Cardiac muscle cell (in vitro differentiated cells and primary cell): ENCODE results near the gene EMC7. TPM values are rescaled to one million over a fixed set of nuclear protein-coding genes. Genes with fewer than 3 reads are reported as not detected.
A peak's percentile ranks its signal among the peaks of the same experiment; 100 is the strongest.

Source experiments
- DNase-seq, 2 donors: peaks; one replicate each; pipeline versions ENCODE4 v3.0.0 to v3.0.0-alpha.2; 2010 to 2017; ENCODE audit warnings: low read depth in 1 of 2, low spot score in 1 of 2
- H3K27ac ChIP-seq: fragments of 200-600 bp; sonication (generic); 2 replicates; pipeline ENCODE4 v1.5.1; 2016
- H3K27me3 ChIP-seq: fragments of 200-600 bp; sonication (generic); 2 replicates; pipeline ENCODE4 v1.6.0; 2016; ENCODE audit warnings: control low read depth
- H3K36me3 ChIP-seq: fragments of 200-600 bp; sonication (generic); 2 replicates; pipeline ENCODE4 v1.5.1; 2016; ENCODE audit warnings: control low read depth
- H3K4me1 ChIP-seq: fragments of 200-600 bp; sonication (generic); 2 replicates; pipeline ENCODE4 v1.8.1; 2017; ENCODE audit warnings: low read depth, mild to moderate bottlenecking, mixed run types
- H3K4me3 ChIP-seq: fragments of 200-600 bp; sonication (generic); 2 replicates; pipeline ENCODE4 v1.5.1; 2016; ENCODE audit warnings: mild to moderate bottlenecking
- H3K9me3 ChIP-seq: fragments of 200-600 bp; sonication (generic); 2 replicates; pipeline ENCODE4 v1.5.1; 2017; ENCODE audit warnings: low read depth, mild to moderate bottlenecking, control low read depth
- polyA plus RNA-seq: library from polyadenylated mRNA; unstranded; fragments of >200 nt; fragmentation: Nextera tagmentation; extraction: Ambion mirVana; gene quantifications from 2 replicates; pipeline ENCODE4 v1.2.1, GENCODE V29; 2016
- total RNA-seq: library from RNA; depleted of rRNA; stranded (reverse); fragments of >200 nt; gene quantifications from 2 replicates; pipeline ENCODE4 v1.2.3, GENCODE V29; 2016
- TF ChIP-seq, protein P1 (sequence below): IDR thresholded peaks from 2 replicates; pipeline ENCODE4 v1.5.1; 2012; ENCODE audit warnings: low read depth, mild to moderate bottlenecking, low read length

EMC7 gene
- total and polyA plus RNA-seq, 2 experiments from 2014 or later = 18.5 to 145 TPM

DNA sequence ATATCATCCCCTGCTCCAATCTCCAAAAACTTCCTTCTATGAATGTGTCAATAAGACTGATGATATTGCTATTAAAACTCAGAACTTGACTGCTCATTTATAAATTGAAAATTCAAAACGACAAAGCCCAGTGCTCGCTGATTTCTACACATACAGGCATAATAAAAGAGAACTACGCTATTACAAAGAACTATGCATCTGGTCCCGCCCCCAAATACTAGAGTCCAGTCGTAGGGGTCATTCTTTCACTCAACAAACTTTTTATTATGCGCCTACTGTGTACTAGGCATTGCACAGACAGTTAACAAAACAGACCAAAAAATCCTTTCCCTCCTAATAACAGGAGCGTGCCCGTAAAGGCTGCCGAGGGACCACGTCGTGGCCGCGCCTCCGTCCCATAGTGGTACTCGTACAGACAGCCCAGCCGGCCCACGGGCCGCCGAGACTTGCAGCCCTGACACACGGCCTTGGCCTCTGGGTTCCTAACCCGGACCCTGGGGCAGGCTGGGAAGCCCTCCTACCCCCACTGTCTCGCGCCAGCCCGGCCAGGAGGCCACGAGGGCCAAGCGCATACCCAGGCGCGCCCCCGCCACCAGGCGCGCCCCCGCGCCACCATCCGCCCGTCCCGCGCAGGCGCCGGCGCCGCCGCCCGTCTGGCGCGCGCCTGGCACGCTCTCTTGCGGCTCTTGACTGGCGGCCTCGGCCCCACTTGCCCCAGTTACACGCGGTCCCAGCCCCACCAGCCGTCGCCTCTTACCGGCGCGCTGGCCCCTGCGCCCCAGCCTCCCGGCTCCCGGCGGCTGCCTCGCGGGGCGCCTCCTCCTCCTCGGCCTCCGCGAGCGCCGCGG is 63.4 kb downstream of the EMC7 start:
- TF ChIP-seq, protein P1, sequence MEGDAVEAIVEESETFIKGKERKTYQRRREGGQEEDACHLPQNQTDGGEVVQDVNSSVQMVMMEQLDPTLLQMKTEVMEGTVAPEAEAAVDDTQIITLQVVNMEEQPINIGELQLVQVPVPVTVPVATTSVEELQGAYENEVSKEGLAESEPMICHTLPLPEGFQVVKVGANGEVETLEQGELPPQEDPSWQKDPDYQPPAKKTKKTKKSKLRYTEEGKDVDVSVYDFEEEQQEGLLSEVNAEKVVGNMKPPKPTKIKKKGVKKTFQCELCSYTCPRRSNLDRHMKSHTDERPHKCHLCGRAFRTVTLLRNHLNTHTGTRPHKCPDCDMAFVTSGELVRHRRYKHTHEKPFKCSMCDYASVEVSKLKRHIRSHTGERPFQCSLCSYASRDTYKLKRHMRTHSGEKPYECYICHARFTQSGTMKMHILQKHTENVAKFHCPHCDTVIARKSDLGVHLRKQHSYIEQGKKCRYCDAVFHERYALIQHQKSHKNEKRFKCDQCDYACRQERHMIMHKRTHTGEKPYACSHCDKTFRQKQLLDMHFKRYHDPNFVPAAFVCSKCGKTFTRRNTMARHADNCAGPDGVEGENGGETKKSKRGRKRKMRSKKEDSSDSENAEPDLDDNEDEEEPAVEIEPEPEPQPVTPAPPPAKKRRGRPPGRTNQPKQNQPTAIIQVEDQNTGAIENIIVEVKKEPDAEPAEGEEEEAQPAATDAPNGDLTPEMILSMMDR = no peak
- Histone ChIP-seq H3K9me3 (no peaks in the 10 kb centered on the region), H3K27ac (peak overlapping the region; percentile 96), H3K27me3 (no peaks in the 10 kb centered on the region), H3K4me1 (peaks cover 27% of the 10 kb centered on the region), H3K4me3 (peak overlapping the region; percentile 60), H3K36me3 (no peaks in the 10 kb centered on the region)
- peak; percentile 84 to 86 for DNase-seq

Other genes with a start within 250 kb of the EMC7 start
- gene CHRM5, start 133.4 kb downstream of the EMC7 start, total RNA-seq = not detected in 2 replicates
- not detected in 2 replicates for gene CHRM5, start 133.4 kb downstream of the EMC7 start, polyA plus RNA-seq
- 10.7 and 13.0 TPM in 2 replicates for gene AVEN, start 62.7 kb downstream of the EMC7 start, total RNA-seq
- gene AVEN, start 62.7 kb downstream of the EMC7 start, polyA plus RNA-seq = 26.8 and 31.7 TPM in 2 replicates
- gene PGBD4, start 221 bp upstream of the EMC7 start, total RNA-seq = 1.7 TPM in 2 replicates
- 0.37 and 2.6 TPM in 2 replicates for gene PGBD4, start 221 bp upstream of the EMC7 start, polyA plus RNA-seq
- gene KATNBL1, start 108.2 kb upstream of the EMC7 start, total RNA-seq = 39.5 and 77.0 TPM in 2 replicates
- gene KATNBL1, start 108.2 kb upstream of the EMC7 start, polyA plus RNA-seq = 54.8 and 85.0 TPM in 2 replicates
- 138 and 170 TPM in 2 replicates for gene EMC4, start 123.2 kb upstream of the EMC7 start, total RNA-seq
- 143 and 169 TPM in 2 replicates for gene EMC4, start 123.2 kb upstream of the EMC7 start, polyA plus RNA-seq
- 19.6 and 44.3 TPM in 2 replicates for gene SLC12A6, start 235.9 kb upstream of the EMC7 start, total RNA-seq
- 12.0 and 24.4 TPM in 2 replicates for gene SLC12A6, start 235.9 kb upstream of the EMC7 start, polyA plus RNA-seq
- 110 and 143 TPM in 2 replicates for gene NOP10, start 241.3 kb upstream of the EMC7 start, total RNA-seq
- 307 and 366 TPM in 2 replicates for gene NOP10, start 241.3 kb upstream of the EMC7 start, polyA plus RNA-seq
- gene NUTM1, start 241.5 kb upstream of the EMC7 start, total RNA-seq = 0.15 TPM in 1 of 2 replicates, not detected in the other
- 0.32 TPM in 1 of 2 replicates, not detected in the other for gene NUTM1, start 241.5 kb upstream of the EMC7 start, polyA plus RNA-seq